Tibial nerve (tissue), 4 donors: ENCODE data around the gene MAOA.

Source experiments
- CTCF ChIP-seq, 5 experiments: fragments of 200-600 bp in 3 of 5; fragments of 450-650 bp in 2 of 5; sonication (generic) in 3 of 5; IDR thresholded peaks; one replicate each; pipeline ENCODE4 v1.5.1; 2016 to 2019; ENCODE audit warnings: antibody characterized with exemption in 5 of 5, mild to moderate bottlenecking in 3 of 5, moderate library complexity in 2 of 5
- EP300 ChIP-seq, 2 donors: sonication (generic); formaldehyde crosslinking; IDR thresholded peaks; one replicate each; pipeline ENCODE4 v1.6.1; 2017; ENCODE audit warnings: antibody characterized with exemption in 2 of 2, mild to moderate bottlenecking in 1 of 2
- POLR2A ChIP-seq, 2 donors: fragments of 450-650 bp; IDR thresholded peaks; one replicate each; pipeline ENCODE4 v1.6.1; 2017; ENCODE audit warnings: antibody characterized with exemption in 2 of 2, mild to moderate bottlenecking in 2 of 2, moderate library complexity in 2 of 2

- no peak for TF ChIP-seq CTCF (IDR thresholded peaks at IDR 0.05)
- no peak for TF ChIP-seq POLR2A (IDR thresholded peaks at IDR 0.05)
- no peak for TF ChIP-seq EP300 (IDR thresholded peaks at IDR 0.05)
Measured at GRCh38 chrX:43627669-43628068, 28.4 kb upstream of the MAOA start.
